ENCODE results near the gene SDSL. TPM values are rescaled to one million over a fixed set of nuclear protein-coding genes. Genes with fewer than 3 reads are reported as not detected.
A peak's percentile ranks its signal among the peaks of the same experiment; 100 is the strongest.

Gene SDSL
- total and polyA plus RNA-seq, 2 of the 13 experiments (the other 11 are each of a cell fraction or from before 2014, with no cell fraction given), result 1.2 to 1.7 TPM

- no peak for TF ChIP-seq REPIN1 (CRISPR knock-in tag; IDR thresholded peaks at IDR 0.05; ENCODE audit: borderline replicate concordance, low read depth)
- no peak for TF ChIP-seq HMGXB3 (CRISPR knock-in tag; IDR thresholded peaks at IDR 0.05; ENCODE audit: borderline replicate concordance)
- no peak for TF ChIP-seq SMARCE1 (IDR thresholded peaks at IDR 0.05; ENCODE audit: borderline replicate concordance)
- TF ChIP-seq ISX (CRISPR knock-in tag; conservative IDR thresholded peaks at IDR 0.05), result no peak
- peak; percentile 24; the same call in 1 of the 2 replicates for TF ChIP-seq GABPB1 (CRISPR knock-in tag; IDR thresholded peaks at IDR 0.05)
- TF ChIP-seq ZHX1 (CRISPR knock-in tag; IDR thresholded peaks at IDR 0.05; ENCODE audit: low read depth), result no peak
- TF ChIP-seq PREB (CRISPR knock-in tag; IDR thresholded peaks at IDR 0.05), result no peak
- TF ChIP-seq NCOA2 (CRISPR knock-in tag; IDR thresholded peaks at IDR 0.05), result no peak
- no peak for TF ChIP-seq KDM4B (CRISPR knock-in tag; IDR thresholded peaks at IDR 0.05)
- TF ChIP-seq HNRNPK (IDR thresholded peaks at IDR 0.05; ENCODE audit: low read depth, low read length, poor library complexity, severe bottlenecking), result no peak
- TF ChIP-seq ZFAT (CRISPR knock-in tag; conservative IDR thresholded peaks at IDR 0.05), result no peak
- TF ChIP-seq DMAP1 (CRISPR knock-in tag; IDR thresholded peaks at IDR 0.05), result no peak; the same call in 1 of the 2 replicates
- peak; percentile 62; the same call in 1 of the 2 replicates for TF ChIP-seq MEIS1 (CRISPR knock-in tag; IDR thresholded peaks at IDR 0.05; ENCODE audit: borderline replicate concordance)
- no peak for TF ChIP-seq ZNF781 (CRISPR knock-in tag; IDR thresholded peaks at IDR 0.05; ENCODE audit: borderline replicate concordance, not compliant biosample characterization)
- no peak for TF ChIP-seq ZNF879 (CRISPR knock-in tag; IDR thresholded peaks at IDR 0.05)
- no peak for TF ChIP-seq ZNF276 (CRISPR knock-in tag; IDR thresholded peaks at IDR 0.05; ENCODE audit: low read depth)
- TF ChIP-seq THYN1 (CRISPR knock-in tag; IDR thresholded peaks at IDR 0.05; ENCODE audit: borderline replicate concordance, low read depth), result no peak
- no peak for TF ChIP-seq RFX3 (CRISPR knock-in tag; IDR thresholded peaks at IDR 0.05)
- no peak for TF ChIP-seq AGO1 (IDR thresholded peaks at IDR 0.05; ENCODE audit: low read depth, low read length, poor library complexity, severe bottlenecking)
- TF ChIP-seq U2AF2 (IDR thresholded peaks at IDR 0.05; ENCODE audit: low read depth, low read length), result no peak
These were observed 3.8 kb upstream of the SDSL start (continued) for GRCh38 chr12:113418213-113418879.
